Ascending aorta (tissue), 2 donors: ENCODE measurements around the gene BPIFB6. TPM values are rescaled to one million over a fixed set of nuclear protein-coding genes. Genes with fewer than 3 reads are reported as not detected.

Experiments used
- DNase-seq, 2 donors: peaks; one replicate each; pipeline ENCODE4 v3.0.0-alpha.2; 2019; ENCODE audit warnings: low spot score in 2 of 2
- H3K27ac ChIP-seq, 2 donors: fragments of 200-600 bp; sonication (generic); one replicate each; pipeline ENCODE4 v1.5.1; 2016 to 2017; ENCODE audit warnings: mild to moderate bottlenecking in 1 of 2
- H3K27me3 ChIP-seq: fragments of 200-600 bp; sonication (generic); one replicate; pipeline ENCODE4 v1.5.1; 2017
- H3K36me3 ChIP-seq, 2 donors: fragments of 200-600 bp; sonication (generic); one replicate each; pipeline ENCODE4 v1.5.1; 2016
- H3K4me1 ChIP-seq, 2 donors: fragments of 200-600 bp; sonication (generic); one replicate each; pipeline ENCODE4 v1.5.1; 2016 to 2017; ENCODE audit warnings: mild to moderate bottlenecking in 1 of 2
- H3K4me3 ChIP-seq, 2 donors: fragments of 200-600 bp; sonication (generic); one replicate each; pipeline ENCODE4 v1.5.1; 2016 to 2017; ENCODE audit warnings: mild to moderate bottlenecking in 1 of 2
- H3K9me3 ChIP-seq, 2 donors: fragments of 200-600 bp; sonication (generic); one replicate each; pipeline ENCODE4 v1.5.1; 2016
- intact Hi-C: fragments of 100-400 bp; cut with DNase I; formaldehyde crosslinking; loops from one replicate; pipeline ENCODE4 v1.15.1; 2023
- total RNA-seq: library from RNA; depleted of rRNA; stranded (reverse); fragments of >200 nt; gene quantifications from one replicate; pipeline ENCODE4 v1.1.0, GENCODE V29; 2016
- TF ChIP-seq, protein P1 (sequence below), 3 experiments: fragments of 200-600 bp in 2 of 3; fragments of 450-650 bp in 1 of 3; sonication (generic) in 2 of 3; IDR thresholded peaks; one replicate each; pipeline ENCODE4 v1.5.1; 2016 to 2019; ENCODE audit warnings: antibody characterized with exemption in 3 of 3, mild to moderate bottlenecking in 1 of 3, moderate library complexity in 1 of 3

BPIFB6 gene
- total RNA-seq, 1 donor from 2014 or later = not detected

DNA sequence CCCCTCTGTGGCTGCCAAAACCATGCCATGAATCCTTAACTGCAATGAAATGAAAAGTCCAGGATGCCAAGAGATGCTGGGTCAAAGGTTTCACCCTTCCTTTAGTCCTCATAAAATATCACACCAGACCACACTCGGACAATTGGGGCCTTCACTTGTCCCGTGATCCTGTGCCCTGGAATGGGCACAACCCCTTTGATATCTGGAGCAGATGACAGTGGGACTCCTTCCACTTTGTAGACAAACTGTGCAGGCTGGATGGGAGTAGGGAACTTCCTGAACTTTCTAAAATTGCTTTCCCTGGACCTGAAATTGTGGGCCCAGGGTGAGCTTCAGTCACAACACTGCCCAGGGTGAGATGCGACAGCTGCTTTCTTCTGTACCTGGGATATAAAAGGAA is 9.6 kb upstream of the BPIFB6 start:
- Histone ChIP-seq H3K36me3 (no peaks in the 10 kb centered on the region), H3K4me1 (no peaks in the 10 kb centered on the region), H3K4me3 (no peak overlapping the region), H3K27ac (no peak overlapping the region), H3K27me3 (no peaks in the 10 kb centered on the region), H3K9me3 (no peaks in the 10 kb centered on the region)
- DNase-seq = no peak
- TF ChIP-seq, protein P1, sequence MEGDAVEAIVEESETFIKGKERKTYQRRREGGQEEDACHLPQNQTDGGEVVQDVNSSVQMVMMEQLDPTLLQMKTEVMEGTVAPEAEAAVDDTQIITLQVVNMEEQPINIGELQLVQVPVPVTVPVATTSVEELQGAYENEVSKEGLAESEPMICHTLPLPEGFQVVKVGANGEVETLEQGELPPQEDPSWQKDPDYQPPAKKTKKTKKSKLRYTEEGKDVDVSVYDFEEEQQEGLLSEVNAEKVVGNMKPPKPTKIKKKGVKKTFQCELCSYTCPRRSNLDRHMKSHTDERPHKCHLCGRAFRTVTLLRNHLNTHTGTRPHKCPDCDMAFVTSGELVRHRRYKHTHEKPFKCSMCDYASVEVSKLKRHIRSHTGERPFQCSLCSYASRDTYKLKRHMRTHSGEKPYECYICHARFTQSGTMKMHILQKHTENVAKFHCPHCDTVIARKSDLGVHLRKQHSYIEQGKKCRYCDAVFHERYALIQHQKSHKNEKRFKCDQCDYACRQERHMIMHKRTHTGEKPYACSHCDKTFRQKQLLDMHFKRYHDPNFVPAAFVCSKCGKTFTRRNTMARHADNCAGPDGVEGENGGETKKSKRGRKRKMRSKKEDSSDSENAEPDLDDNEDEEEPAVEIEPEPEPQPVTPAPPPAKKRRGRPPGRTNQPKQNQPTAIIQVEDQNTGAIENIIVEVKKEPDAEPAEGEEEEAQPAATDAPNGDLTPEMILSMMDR (IDR thresholded peaks at IDR 0.05) = no peak
- intact Hi-C loops = no loop called here

DNA sequence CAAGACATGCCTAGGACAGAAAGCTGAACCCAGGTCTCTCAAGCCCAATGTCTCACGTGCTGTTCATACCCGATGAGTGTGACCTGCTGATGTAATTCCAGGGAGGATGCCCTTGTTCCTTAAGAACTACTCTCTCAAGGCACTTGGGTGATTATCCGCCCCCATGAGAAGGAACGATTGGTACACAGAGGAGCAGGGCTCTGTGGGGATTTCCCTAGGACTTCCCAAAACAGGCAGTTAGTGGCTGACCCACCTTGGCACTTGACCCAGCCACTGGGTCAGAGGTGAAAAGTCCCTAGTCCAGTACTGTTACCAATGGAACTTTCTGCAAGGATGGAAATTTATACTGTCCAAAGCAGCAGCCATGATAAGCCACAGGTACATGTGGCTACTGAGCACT is 9.2 kb upstream of the BPIFB6 start:
- H3K36me3 ChIP-seq = no peaks in the 10 kb centered on the region
- TF ChIP-seq, protein P1 (IDR thresholded peaks at IDR 0.05) = no peak
- H3K27me3 ChIP-seq = no peaks in the 10 kb centered on the region
- no peak overlapping the region for H3K27ac ChIP-seq
- DNase-seq = no peak
- intact Hi-C loops = no loop called here
- H3K4me1 ChIP-seq = no peaks in the 10 kb centered on the region
- H3K4me3 ChIP-seq = no peak overlapping the region
- H3K9me3 ChIP-seq = no peaks in the 10 kb centered on the region

DNA sequence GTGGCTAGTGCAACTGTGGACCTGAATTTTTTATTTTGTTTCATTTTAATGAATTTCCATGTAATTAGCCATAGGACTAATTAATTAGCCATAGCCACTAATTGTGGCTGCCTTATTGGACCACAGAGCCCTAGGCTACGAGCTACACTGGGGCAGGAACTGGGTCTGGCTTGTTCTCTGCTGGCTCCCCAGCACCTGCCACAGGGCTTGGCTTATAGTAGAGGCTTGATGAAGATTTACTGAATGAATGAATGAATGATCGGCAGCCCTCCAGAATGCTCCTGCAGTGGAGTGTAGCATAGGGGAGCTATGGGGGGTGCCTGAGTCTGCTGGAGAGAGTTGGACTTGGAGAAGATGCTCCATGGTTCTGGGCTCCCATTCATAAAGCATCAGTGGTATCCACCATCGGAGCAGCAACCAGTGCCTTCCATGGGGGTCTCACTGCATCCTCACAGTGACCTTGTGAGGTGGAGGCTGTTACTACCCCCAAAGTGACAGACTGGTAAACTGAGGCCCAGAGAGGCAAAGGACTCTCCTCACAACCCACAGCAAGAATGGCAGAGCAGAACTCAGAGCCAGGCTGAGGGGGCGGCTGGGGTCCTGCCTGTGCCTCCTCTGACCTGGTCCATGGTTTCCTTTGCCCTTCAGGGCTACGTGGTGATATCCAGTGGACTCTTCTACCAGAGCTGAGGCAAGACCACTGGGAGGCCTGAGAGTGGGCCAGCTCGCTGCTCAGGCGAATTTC is 8.6 kb upstream of the BPIFB6 start:
- no peak overlapping the region for H3K27ac ChIP-seq
- TF ChIP-seq, protein P1 (IDR thresholded peaks at IDR 0.05) = no peak
- H3K4me1 ChIP-seq = no peaks in the 10 kb centered on the region
- no peak for DNase-seq
- no peak overlapping the region for H3K4me3 ChIP-seq
- H3K27me3 ChIP-seq = no peaks in the 10 kb centered on the region
- no peaks in the 10 kb centered on the region for H3K9me3 ChIP-seq
- intact Hi-C loops = no loop called here
- H3K36me3 ChIP-seq = no peaks in the 10 kb centered on the region

DNA sequence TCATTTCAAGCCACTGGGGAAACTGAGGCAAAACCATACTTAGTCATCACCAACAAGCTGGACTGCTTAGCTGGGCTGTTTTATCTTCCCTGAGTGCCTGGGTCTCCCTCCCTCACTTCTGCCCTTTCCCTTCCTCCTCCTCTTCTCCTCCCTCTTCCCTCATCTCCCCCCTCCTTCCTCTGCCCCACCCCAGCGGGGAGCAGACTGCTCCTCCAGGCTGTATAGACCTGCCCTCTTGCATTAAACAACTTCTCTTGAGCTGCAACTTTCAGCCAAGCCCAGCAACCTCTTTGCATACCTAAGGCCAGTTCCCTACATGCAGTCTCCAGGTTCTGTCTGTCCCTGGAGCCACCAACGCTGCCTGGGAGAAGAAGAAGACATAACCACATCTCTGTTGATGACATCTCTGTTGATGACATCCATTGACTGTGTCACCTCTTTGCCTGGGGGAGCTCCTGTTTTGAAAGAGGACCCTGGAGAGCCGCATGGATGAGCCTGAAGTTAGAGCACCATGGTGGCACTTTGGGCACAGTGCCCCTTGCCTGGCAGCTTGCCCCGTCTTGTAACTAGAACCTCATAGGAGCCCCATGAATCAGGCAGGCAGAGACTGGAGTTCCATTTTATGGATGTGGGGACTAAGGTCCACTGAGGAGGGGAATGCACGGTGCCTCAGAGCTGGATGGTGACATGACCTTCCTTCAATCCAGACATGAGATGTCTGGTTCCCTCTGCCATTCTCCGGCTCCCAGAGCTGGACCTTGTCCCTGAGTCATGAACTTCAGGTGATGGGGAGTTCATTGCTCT is 7.8 kb upstream of the BPIFB6 start:
- DNase-seq = no peak
- TF ChIP-seq, protein P1 (IDR thresholded peaks at IDR 0.05) = no peak
- intact Hi-C loops = no loop called here
- no peaks in the 10 kb centered on the region for H3K9me3 ChIP-seq
- no peak overlapping the region for H3K4me3 ChIP-seq
- no peaks in the 10 kb centered on the region for H3K36me3 ChIP-seq
- H3K27me3 ChIP-seq = no peaks in the 10 kb centered on the region
- no peak overlapping the region for H3K27ac ChIP-seq
- no peaks in the 10 kb centered on the region for H3K4me1 ChIP-seq

DNA sequence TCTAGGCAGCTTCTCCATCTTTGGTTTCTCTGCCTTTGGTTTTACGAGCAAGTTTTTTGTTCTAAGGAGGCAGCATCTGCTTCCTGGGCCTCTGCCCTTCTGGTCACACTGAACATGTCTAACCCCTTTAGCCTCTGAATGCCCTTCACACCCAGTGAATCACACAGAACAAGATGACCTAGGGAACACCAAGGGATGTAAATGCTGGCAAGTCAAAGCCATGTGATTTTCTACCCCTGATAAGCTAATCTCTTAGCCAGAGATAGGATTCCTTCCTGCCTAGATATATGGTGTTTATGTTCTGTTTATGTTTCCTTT is 7.2 kb upstream of the BPIFB6 start:
- Histone ChIP-seq H3K4me1 (no peaks in the 10 kb centered on the region), H3K4me3 (no peak overlapping the region), H3K27ac (no peak overlapping the region), H3K36me3 (no peaks in the 10 kb centered on the region), H3K27me3 (no peaks in the 10 kb centered on the region), H3K9me3 (no peaks in the 10 kb centered on the region)
- intact Hi-C loops = no loop called here
- DNase-seq = no peak
- TF ChIP-seq, protein P1 (IDR thresholded peaks at IDR 0.05) = no peak
